HEK293T (cell line): ENCODE data around the gene LPCAT1.
"Not testable (repeated sequence)": the region's sequence is repeated elsewhere in the genome, so short reads cannot be mapped to it uniquely, and the experiment has no call there.

Experiments used
- CTCF ChIA-PET: fragments of 350-600 bp; formaldehyde crosslinking; extraction: SDS; loops from one replicate; lab custom pipeline; 2021; ENCODE audit warnings: antibody characterized with exemption, inconsistent platforms; lab: Yijun Ruan, JAX
- POLR2A ChIA-PET: fragments of 350-600 bp; formaldehyde crosslinking; extraction: SDS; loops from one replicate; lab custom pipeline; 2020; ENCODE audit warnings: antibody characterized with exemption, inconsistent platforms; lab: Yijun Ruan, JAX
- DNase-seq: peaks from one replicate; pipeline ENCODE4 v3.0.0; 2012; ENCODE audit warnings: mixed read lengths; ENCODE audit errors: extremely low spot score
- ARNT ChIP-seq: fragments of 450-650 bp; IDR thresholded peaks from 2 replicates; pipeline ENCODE4 v1.6.1; 2017; ENCODE audit warnings: mild to moderate bottlenecking
- BHLHE40 ChIP-seq: fragments of 450-650 bp; IDR thresholded peaks from 2 replicates; pipeline ENCODE4 v1.6.1; 2016; ENCODE audit warnings: mild to moderate bottlenecking, moderate library complexity, borderline replicate concordance
- CTBP1 ChIP-seq: fragments of 450-650 bp; IDR thresholded peaks from 2 replicates; pipeline ENCODE4 v1.6.1; 2016; ENCODE audit warnings: borderline replicate concordance
- ELF4 ChIP-seq: fragments of 450-650 bp; IDR thresholded peaks from 2 replicates; pipeline ENCODE4 v1.6.1; 2017; ENCODE audit warnings: antibody characterized with exemption
- FOXA1 ChIP-seq: fragments of 450-650 bp; IDR thresholded peaks from 2 replicates; pipeline ENCODE4 v1.6.1; 2016; ENCODE audit warnings: mild to moderate bottlenecking
- FOXK2 ChIP-seq: fragments of 450-650 bp; IDR thresholded peaks from 2 replicates; pipeline ENCODE4 v1.6.1; 2016; ENCODE audit warnings: mild to moderate bottlenecking
- FOXM1 ChIP-seq: fragments of 450-650 bp; IDR thresholded peaks from 2 replicates; pipeline ENCODE4 v1.6.1; 2017; ENCODE audit warnings: mild to moderate bottlenecking, borderline replicate concordance
- HDGF ChIP-seq: fragments of 450-650 bp; IDR thresholded peaks from 2 replicates; pipeline ENCODE4 v1.6.1; 2017; ENCODE audit warnings: antibody characterized with exemption, borderline replicate concordance
- L3MBTL2 ChIP-seq: fragments of 450-650 bp; conservative IDR thresholded peaks from 2 replicates; pipeline ENCODE4 v1.6.1; 2016; ENCODE audit warnings: mild to moderate bottlenecking
- LEF1 ChIP-seq: fragments of 450-650 bp; IDR thresholded peaks from 2 replicates; pipeline ENCODE4 v1.6.1; 2017; ENCODE audit warnings: mild to moderate bottlenecking, borderline replicate concordance
- NFRKB ChIP-seq: fragments of 450-650 bp; IDR thresholded peaks from 2 replicates; pipeline ENCODE4 v1.6.1; 2016; ENCODE audit warnings: mild to moderate bottlenecking, moderate library complexity
- PKNOX1 ChIP-seq: fragments of 450-650 bp; IDR thresholded peaks from 2 replicates; pipeline ENCODE4 v1.6.1; 2016
- SP1 ChIP-seq: fragments of 450-650 bp; IDR thresholded peaks from 2 replicates; pipeline ENCODE4 v1.6.1; 2017
- SUZ12 ChIP-seq: fragments of 450-650 bp; IDR thresholded peaks from 2 replicates; pipeline ENCODE4 v1.6.1; 2016; ENCODE audit warnings: mild to moderate bottlenecking
- TARDBP ChIP-seq: fragments of 450-650 bp; IDR thresholded peaks from 2 replicates; pipeline ENCODE4 v1.6.1; 2016
- ZNF384 ChIP-seq: fragments of 450-650 bp; IDR thresholded peaks from 2 replicates; pipeline ENCODE4 v1.6.1; 2016

Gene LPCAT1

GRCh38 chr5:1424716-1425115, 99.0 kb downstream of the LPCAT1 start:
- no peak for DNase-seq
- ChIA-PET POLR2A (no interaction called here), CTCF (no interaction called here)
- TF ChIP-seq PKNOX1 (no peak), L3MBTL2 (no peak), HDGF (no peak), FOXM1 (no peak), FOXK2 (no peak), TARDBP (no peak), ELF4 (no peak), LEF1 (no peak), SP1 (no peak), SUZ12 (no peak)

- TF ChIP-seq L3MBTL2 (no peak), NFRKB (no peak), ELF4 (no peak), FOXA1 (no peak), CTBP1 (no peak), ARNT (no peak), SP1 (no peak), FOXK2 (no peak), SUZ12 (no peak), BHLHE40 (no peak), TARDBP (no peak), HDGF (no peak), FOXM1 (no peak), ZNF384 (no peak), PKNOX1 (no peak), LEF1 (no peak)
- no peak for DNase-seq
- ChIA-PET POLR2A (no interaction called here), CTCF (interaction anchor here (1.1 kb wide), 1 partner anchor 56 kb away, joined by 3 read pairs; no protein-coding TSS in a partner anchor)
These were observed 99.7 kb downstream of the LPCAT1 start for GRCh38 chr5:1423901-1424603.

- POLR2A ChIA-PET, CTCF ChIA-PET, DNase-seq: not testable (repeated sequence)
These were observed 101.2 kb downstream of the LPCAT1 start for GRCh38 chr5:1422522-1422921.

GRCh38 chr5:1421521-1422341, 102.0 kb downstream of the LPCAT1 start:
- TF ChIP-seq L3MBTL2 (no peak), ZNF384 (no peak), SP1 (no peak), FOXM1 (no peak), CTBP1 (no peak), TARDBP (no peak), ARNT (no peak), HDGF (no peak), PKNOX1 (no peak), LEF1 (no peak), NFRKB (no peak), ELF4 (no peak), FOXA1 (no peak), BHLHE40 (no peak), SUZ12 (no peak), FOXK2 (no peak)
- no peak for DNase-seq
- CTCF ChIA-PET, result no interaction called here
- POLR2A ChIA-PET, result interaction anchor here (0.9 kb wide), 1 partner anchor 173 kb away, joined by 3 read pairs; no protein-coding TSS in a partner anchor

- ChIA-PET CTCF (no interaction called here), POLR2A (no interaction called here)
- no peak for DNase-seq
- no peak for TF ChIP-seq HDGF
- TF ChIP-seq SP1, result no peak
- no peak for TF ChIP-seq SUZ12
- TF ChIP-seq TARDBP, result no peak
- TF ChIP-seq LEF1, result no peak
- no peak for TF ChIP-seq ZNF384
- no peak for TF ChIP-seq FOXM1
- no peak for TF ChIP-seq PKNOX1
- TF ChIP-seq NFRKB, result no peak
- TF ChIP-seq BHLHE40, result no peak
- no peak for TF ChIP-seq FOXK2
- TF ChIP-seq CTBP1, result no peak
- no peak for TF ChIP-seq FOXA1
- TF ChIP-seq L3MBTL2, result no peak
- no peak for TF ChIP-seq ELF4
- TF ChIP-seq ARNT, result no peak
These were observed 103.3 kb downstream of the LPCAT1 start for GRCh38 chr5:1420211-1421195.
